Sigmoid colon (tissue), 4 donors: ENCODE results near the gene LAMTOR4.

ENCODE experiments used
- EP300 ChIP-seq, 4 donors: sonication (generic); formaldehyde crosslinking; IDR thresholded peaks; one replicate each; pipeline ENCODE4 v1.6.1; 2017; ENCODE audit warnings: antibody characterized with exemption in 4 of 4
- POLR2A ChIP-seq, 2 donors: fragments of 450-650 bp; IDR thresholded peaks; one replicate each; pipeline ENCODE4 v1.6.1; 2016; ENCODE audit warnings: antibody characterized with exemption in 2 of 2, mild to moderate bottlenecking in 2 of 2, moderate library complexity in 2 of 2
- TF ChIP-seq, protein P1 (sequence below), 4 experiments: fragments of 450-650 bp in 3 of 4; fragments of 200-600 bp in 1 of 4; IDR thresholded peaks; one replicate each; pipeline ENCODE4 v1.5.1; 2016 to 2019; ENCODE audit warnings: antibody characterized with exemption in 4 of 4, mild to moderate bottlenecking in 3 of 4, moderate library complexity in 2 of 4

DNA sequence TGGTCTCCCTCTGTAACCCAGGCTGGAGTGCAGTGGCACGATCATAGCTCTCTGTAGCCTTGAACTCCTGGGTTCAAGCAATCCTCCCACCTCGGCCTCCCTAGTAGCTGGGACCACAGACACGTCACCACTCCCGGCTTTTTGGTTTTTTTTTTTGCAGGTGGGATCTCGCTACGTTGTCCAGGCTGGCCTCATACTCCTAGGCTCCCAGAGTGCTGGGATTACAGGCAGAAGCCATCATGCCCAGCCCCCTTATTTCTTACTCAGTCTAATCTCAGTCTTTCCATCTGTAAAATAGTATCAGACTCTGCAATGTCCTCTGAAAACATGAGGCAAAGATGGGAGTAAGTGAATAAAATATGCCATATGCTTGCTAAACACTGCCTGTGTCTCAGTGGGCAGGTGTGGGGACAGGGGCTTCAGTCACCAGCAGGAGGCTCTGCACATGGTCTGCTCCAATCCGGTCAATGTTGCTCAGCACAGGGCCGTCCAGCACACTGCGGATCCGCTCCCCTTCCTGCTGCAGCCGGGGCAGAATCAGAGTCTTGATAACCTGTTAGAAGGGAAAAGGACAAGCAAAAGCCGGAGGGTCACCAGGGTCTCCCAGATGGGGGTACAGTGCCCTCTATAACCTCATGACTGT, 39.1 kb upstream of the LAMTOR4 start:
- TF ChIP-seq, protein P1, sequence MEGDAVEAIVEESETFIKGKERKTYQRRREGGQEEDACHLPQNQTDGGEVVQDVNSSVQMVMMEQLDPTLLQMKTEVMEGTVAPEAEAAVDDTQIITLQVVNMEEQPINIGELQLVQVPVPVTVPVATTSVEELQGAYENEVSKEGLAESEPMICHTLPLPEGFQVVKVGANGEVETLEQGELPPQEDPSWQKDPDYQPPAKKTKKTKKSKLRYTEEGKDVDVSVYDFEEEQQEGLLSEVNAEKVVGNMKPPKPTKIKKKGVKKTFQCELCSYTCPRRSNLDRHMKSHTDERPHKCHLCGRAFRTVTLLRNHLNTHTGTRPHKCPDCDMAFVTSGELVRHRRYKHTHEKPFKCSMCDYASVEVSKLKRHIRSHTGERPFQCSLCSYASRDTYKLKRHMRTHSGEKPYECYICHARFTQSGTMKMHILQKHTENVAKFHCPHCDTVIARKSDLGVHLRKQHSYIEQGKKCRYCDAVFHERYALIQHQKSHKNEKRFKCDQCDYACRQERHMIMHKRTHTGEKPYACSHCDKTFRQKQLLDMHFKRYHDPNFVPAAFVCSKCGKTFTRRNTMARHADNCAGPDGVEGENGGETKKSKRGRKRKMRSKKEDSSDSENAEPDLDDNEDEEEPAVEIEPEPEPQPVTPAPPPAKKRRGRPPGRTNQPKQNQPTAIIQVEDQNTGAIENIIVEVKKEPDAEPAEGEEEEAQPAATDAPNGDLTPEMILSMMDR (IDR thresholded peaks at IDR 0.05) = no peak
- no peak for TF ChIP-seq POLR2A (IDR thresholded peaks at IDR 0.05)
- TF ChIP-seq EP300 (IDR thresholded peaks at IDR 0.05) = no peak
